HG03045 (cell line): ENCODE results near the gene PPIP5K1.
"Not testable (repeated sequence)": the region's sequence is repeated elsewhere in the genome, so short reads cannot be mapped to it uniquely, and the experiment has no call there.

ENCODE experiments used
- ATAC-seq: cut with Tn5 transposase; IDR thresholded peaks from one replicate; pipeline ENCODE4 v1.9.1; 2021; ENCODE audit warnings: mild to moderate bottlenecking, moderate library complexity; ENCODE audit not compliant: unreplicated experiment

The PPIP5K1 gene

GRCh38 chr15:43547539-43547938 is 42.5 kb downstream of the PPIP5K1 start:
- ATAC-seq = no peak

GRCh38 chr15:43545426-43545825 is 44.6 kb downstream of the PPIP5K1 start:
- ATAC-seq = no peak

- no peak for ATAC-seq
Observed at GRCh38 chr15:43544266-43544665, 45.7 kb downstream of the PPIP5K1 start.

GRCh38 chr15:43541785-43542184 is 48.2 kb downstream of the PPIP5K1 start:
- ATAC-seq = no peak

- no peak for ATAC-seq
Observed at GRCh38 chr15:43538091-43538490, 51.9 kb downstream of the PPIP5K1 start.

GRCh38 chr15:43534897-43535296 is 55.1 kb downstream of the PPIP5K1 start:
- no peak for ATAC-seq

GRCh38 chr15:43532826-43533225 is 57.2 kb downstream of the PPIP5K1 start:
- not testable (repeated sequence) for ATAC-seq

GRCh38 chr15:43531018-43531670 is 58.9 kb downstream of the PPIP5K1 start:
- no peak for ATAC-seq

- ATAC-seq = no peak
Observed at GRCh38 chr15:43529587-43530345, 60.2 kb downstream of the PPIP5K1 start.

- ATAC-seq = no peak
Observed at GRCh38 chr15:43529141-43529540, 60.9 kb downstream of the PPIP5K1 start.

- no peak for ATAC-seq
Observed at GRCh38 chr15:43528542-43529007, 61.4 kb downstream of the PPIP5K1 start.

GRCh38 chr15:43527802-43528541 is 62.0 kb downstream of the PPIP5K1 start:
- ATAC-seq = no peak

GRCh38 chr15:43527016-43527801 is 62.8 kb downstream of the PPIP5K1 start:
- no peak for ATAC-seq

GRCh38 chr15:43526261-43526930 is 63.6 kb downstream of the PPIP5K1 start:
- ATAC-seq = no peak

GRCh38 chr15:43525131-43525530 is 64.9 kb downstream of the PPIP5K1 start:
- no peak for ATAC-seq

GRCh38 chr15:43524254-43524845 is 65.7 kb downstream of the PPIP5K1 start:
- ATAC-seq = no peak

- ATAC-seq = no peak
Observed at GRCh38 chr15:43523646-43524045, 66.4 kb downstream of the PPIP5K1 start.

- ATAC-seq = no peak
Observed at GRCh38 chr15:43522247-43522646, 67.8 kb downstream of the PPIP5K1 start.

- no peak for ATAC-seq
Observed at GRCh38 chr15:43521419-43521818, 68.6 kb downstream of the PPIP5K1 start.

GRCh38 chr15:43520138-43520537 is 69.9 kb downstream of the PPIP5K1 start:
- no peak for ATAC-seq
